GM15510 (cell line): Measurements from ENCODE around the gene POSTN.

Experiments used
- POLR2A ChIP-seq: IDR thresholded peaks from 3 replicates; pipeline ENCODE4 v1.6.1; 2011; ENCODE audit warnings: borderline replicate concordance; ENCODE audit not compliant: insufficient read length; ENCODE audit errors: extremely low read depth

POSTN gene, protein sequence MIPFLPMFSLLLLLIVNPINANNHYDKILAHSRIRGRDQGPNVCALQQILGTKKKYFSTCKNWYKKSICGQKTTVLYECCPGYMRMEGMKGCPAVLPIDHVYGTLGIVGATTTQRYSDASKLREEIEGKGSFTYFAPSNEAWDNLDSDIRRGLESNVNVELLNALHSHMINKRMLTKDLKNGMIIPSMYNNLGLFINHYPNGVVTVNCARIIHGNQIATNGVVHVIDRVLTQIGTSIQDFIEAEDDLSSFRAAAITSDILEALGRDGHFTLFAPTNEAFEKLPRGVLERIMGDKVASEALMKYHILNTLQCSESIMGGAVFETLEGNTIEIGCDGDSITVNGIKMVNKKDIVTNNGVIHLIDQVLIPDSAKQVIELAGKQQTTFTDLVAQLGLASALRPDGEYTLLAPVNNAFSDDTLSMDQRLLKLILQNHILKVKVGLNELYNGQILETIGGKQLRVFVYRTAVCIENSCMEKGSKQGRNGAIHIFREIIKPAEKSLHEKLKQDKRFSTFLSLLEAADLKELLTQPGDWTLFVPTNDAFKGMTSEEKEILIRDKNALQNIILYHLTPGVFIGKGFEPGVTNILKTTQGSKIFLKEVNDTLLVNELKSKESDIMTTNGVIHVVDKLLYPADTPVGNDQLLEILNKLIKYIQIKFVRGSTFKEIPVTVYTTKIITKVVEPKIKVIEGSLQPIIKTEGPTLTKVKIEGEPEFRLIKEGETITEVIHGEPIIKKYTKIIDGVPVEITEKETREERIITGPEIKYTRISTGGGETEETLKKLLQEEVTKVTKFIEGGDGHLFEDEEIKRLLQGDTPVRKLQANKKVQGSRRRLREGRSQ

DNA sequence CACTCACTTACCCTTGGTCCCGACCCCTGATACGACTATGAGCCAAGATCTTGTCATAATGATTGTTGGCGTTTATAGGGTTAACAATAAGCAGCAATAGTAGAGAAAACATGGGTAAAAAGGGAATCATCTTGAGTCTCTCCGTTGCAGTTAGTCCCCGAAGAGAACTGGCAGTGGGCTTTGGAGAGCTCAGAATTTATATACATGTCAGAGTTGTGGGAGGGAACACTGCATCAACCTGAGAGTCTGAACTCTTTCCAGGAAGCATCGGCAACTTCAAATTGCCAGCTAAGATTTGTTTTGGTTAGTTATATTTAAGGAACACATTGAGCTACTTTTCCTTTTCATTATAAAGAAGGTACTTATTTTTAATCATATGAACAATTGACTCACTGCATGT is at the start of gene POSTN:
POSTN (minus strand) TSS at position 172 of the 400 bp plus-strand sequence; CDS start at position 130, 42 bp downstream.
- TF ChIP-seq POLR2A = no peak

GRCh38 chr13:37647031-37647650 is 48.6 kb upstream of the POSTN start:
- TF ChIP-seq POLR2A = no peak

DNA sequence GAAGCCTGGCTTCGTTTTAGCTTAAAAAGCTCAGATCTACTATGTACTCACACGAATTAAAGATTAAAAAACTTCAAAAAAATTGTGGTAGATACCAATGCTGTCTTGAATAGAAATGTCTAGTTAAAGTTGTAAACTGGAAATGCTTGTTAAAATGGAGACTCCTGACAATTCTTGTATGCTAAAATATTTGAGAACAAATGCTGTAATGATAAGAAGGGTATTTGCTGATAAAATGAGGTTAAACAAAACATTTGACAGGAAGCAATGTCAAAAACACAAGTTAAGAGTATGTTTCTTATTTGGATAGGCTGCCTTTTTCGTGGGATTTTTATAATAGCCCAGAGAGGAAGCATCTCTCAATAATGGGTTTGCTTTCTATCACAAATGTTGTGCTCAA is 48.0 kb upstream of the POSTN start:
- no peak for TF ChIP-seq POLR2A

DNA sequence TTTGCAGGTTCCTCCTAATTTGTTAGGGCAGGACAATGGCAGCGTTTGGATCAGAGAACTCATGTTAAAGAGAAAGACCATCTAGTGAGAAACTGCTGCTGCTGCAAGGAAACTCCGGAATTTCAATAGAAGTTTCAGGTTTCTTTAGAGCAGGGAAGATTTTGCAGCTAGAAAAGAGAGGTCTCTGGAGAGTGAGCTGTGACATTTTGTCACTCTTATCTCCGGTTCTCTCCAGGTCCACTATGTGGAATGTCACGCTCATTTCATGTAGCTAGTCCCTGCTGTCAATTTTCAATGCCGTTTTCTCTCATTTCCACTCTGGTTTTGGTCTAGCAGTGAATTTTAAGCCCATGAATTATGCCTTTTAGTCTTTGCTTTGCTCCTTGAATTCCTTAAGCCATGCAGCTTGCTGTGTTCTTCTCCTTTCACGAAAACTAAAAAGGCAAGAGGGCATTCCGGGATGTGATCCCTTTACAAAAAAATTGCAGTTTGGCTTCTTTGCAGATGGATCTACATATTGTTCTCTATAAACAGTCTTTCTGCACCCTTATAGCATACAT is 46.7 kb upstream of the POSTN start:
- TF ChIP-seq POLR2A = no peak

DNA sequence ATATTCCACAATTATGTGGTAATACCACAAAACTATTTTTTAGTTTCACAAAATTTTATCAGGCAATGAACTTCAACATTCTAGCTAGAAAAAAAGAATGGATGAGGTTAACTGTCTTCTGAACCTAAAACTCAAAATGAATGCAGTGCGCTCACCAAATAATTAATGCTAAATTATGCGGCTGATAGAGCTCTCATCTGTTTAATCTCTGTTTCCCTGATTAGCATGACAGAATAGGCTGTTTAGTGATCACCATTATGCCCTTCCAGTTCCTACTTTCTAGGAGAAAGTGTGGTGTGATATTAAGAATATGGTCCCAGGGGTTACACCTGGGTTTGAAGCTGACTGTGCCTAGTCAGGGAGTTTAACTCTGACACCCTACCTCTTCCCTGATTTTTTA is 42.8 kb upstream of the POSTN start:
- TF ChIP-seq POLR2A = no peak

DNA sequence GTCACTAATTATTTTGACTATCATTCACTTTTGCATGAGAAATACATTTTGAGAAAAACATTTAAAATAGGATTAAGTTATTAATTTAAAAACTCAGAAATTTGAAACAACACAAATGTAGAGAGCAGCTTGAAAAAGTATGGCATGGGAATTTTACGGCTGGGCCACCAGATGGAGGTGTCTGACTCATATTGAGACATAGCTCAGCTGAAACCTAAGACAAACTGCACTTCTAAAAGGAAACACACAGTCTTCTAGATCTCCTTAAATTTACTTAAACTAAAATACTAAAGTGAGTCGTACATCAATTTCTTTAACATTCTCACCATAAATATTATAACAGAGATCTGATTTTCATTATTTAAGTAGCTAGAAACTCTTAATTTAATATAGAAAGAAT is 41.9 kb upstream of the POSTN start:
- TF ChIP-seq POLR2A = no peak

DNA sequence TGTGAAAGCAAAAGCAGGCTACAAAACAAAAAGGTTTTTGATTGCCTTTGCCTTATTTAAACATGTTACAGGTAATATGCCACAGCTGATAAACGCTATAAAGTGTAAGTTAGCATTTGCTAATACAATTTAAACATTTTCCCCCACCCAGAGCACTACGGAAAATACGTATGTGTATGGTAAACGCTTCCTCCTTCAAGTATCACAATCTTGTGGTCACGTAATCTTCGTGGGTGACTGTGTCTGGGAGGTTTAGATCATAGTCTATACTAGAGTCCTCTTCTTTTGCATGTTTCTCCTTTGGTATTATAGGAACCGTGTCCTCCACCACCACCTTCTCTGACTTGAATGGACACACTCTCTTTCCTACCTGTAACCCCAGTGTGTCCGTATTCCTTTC is 38.1 kb upstream of the POSTN start:
- TF ChIP-seq POLR2A = no peak

GRCh38 chr13:37632294-37632693 is 33.7 kb upstream of the POSTN start:
- TF ChIP-seq POLR2A = no peak

DNA sequence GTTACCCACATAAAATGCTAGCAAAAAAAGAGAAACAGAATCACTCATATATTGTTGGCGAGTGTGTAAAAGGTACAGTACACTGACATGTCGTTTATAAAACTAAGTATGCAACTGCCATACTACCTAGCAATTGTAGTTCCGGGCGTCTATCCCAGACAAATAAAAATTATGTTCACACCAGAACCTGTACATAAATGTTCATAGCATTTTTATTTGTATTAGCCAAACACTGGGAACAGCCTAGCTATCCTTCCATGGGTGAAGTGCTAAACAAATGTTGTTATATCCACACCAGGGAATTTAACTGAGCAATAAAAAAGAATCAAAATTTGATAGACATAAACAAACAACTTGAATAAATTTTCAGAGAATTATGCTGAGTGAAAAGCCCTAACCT is 28.9 kb upstream of the POSTN start:
- no peak for TF ChIP-seq POLR2A

DNA sequence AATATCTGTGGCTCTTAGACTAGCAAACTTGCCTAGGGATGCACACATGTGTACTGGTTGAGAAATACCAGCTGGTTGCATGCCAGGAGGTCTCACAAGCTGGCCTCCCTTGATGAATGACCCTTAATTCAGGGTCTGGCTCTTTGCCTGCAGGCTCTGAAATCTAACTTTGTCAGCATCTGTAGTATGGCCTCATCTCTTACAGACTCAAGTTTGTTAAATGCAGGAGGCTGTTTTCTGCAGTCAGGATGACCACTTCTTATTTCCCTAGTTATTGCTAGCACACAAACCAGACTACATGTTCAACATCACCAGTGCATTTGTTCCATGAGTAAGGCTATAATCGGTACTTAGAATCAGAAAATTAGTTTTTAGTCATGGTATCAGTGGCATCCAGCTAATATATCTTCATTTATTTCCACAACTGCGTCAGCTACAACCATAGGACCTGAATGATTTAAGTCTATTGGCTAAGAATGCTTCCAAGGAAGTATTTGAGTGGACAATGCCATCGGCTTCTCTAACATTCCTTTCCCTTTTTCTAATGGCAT is 23.3 kb upstream of the POSTN start:
- TF ChIP-seq POLR2A = no peak

DNA sequence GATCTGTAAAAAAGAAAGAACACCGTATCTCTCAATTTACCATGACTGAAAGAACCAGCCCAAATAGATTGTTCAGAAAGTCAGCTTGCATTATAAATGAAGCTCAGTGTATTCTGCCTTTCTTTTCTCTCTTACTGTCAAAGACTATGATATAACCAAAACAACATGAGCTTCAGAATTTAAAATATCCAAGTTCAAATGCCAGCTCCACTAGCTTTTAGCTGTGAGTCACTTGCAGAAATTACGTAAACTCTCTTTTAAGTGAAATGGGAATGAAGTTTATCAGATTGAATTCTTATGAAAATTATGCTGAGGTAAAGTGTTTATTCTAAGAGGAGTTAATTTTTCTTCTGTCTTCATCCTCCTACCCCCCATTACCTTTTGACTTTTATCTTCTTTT is 20.0 kb upstream of the POSTN start:
- no peak for TF ChIP-seq POLR2A

GRCh38 chr13:37617173-37617572 is 18.6 kb upstream of the POSTN start:
- no peak for TF ChIP-seq POLR2A

- no peak for TF ChIP-seq POLR2A
Measured at GRCh38 chr13:37616131-37616530, 17.6 kb upstream of the POSTN start.

- TF ChIP-seq POLR2A = no peak
Measured at GRCh38 chr13:37615276-37615675, 16.7 kb upstream of the POSTN start.

DNA sequence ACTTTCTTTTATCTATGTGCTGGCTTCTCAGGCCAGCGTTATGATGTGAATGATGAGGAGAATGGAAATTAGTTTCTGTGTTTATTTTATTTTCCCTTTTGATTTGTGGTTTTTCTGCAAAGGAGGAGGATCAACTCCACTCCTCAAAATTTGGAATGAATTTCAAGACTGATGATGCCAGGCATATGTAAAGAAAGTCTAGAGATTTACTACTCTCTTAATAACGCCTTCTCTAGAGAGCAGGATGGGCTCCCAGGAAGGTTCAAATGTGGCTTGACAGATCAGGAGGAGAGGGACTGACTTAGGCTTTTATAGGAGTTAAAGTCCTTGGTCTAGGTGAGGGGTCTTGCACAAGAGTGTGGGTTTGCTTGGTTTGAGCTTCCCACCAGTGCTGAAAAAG is 15.1 kb upstream of the POSTN start:
- no peak for TF ChIP-seq POLR2A
